HFFc6 (cell line): ENCODE data around the gene SLC52A3. TPM values are rescaled to one million over a fixed set of nuclear protein-coding genes. Genes with fewer than 3 reads are reported as not detected.

Source experiments
- DNase-seq: peaks from one replicate; pipeline ENCODE4 v3.0.0-alpha.2; 2018
- H3K27ac Mint-ChIP-seq: 2 replicates; pipeline ENCODE4 v1.8.0; 2020; ENCODE audit warnings: mild to moderate bottlenecking, mixed read lengths
- H3K27me3 Mint-ChIP-seq: 2 replicates; pipeline ENCODE4 v1.8.0; 2021; ENCODE audit warnings: mild to moderate bottlenecking, moderate library complexity, mixed read lengths; ENCODE audit not compliant: insufficient read depth
- H3K36me3 Mint-ChIP-seq: 2 replicates; pipeline ENCODE4 v1.8.0; 2021; ENCODE audit warnings: low read depth, mixed read lengths
- H3K4me1 Mint-ChIP-seq: 2 replicates; pipeline ENCODE4 v1.8.0; 2020; ENCODE audit warnings: low read depth, mixed read lengths
- H3K4me3 Mint-ChIP-seq: 2 replicates; pipeline ENCODE4 v1.8.0; 2020; ENCODE audit warnings: mild to moderate bottlenecking, moderate library complexity, mixed read lengths
- H3K9me3 Mint-ChIP-seq: 2 replicates; pipeline ENCODE4 v1.8.0; 2020; ENCODE audit warnings: mild to moderate bottlenecking, mixed read lengths
- total RNA-seq, 6 experiments: library from RNA; stranded (reverse); fragmentation: NEBNext Ultra II Directional; extraction: Animal tissue kit (Norgen Biotek cat#: 25700); gene quantifications; 2 replicates in 1 of 6; 3 replicates in 5 of 6; pipeline ENCODE4 v1.2.3, GENCODE V29; 2021
- TF ChIP-seq, protein P1 (sequence below): fragments of 200-600 bp; sonication (generic); IDR thresholded peaks from 2 replicates; pipeline ENCODE4 v1.5.0; 2021; ENCODE audit warnings: antibody characterized with exemption, mild to moderate bottlenecking

The SLC52A3 gene
- total RNA-seq, 6 experiments from 2014 or later = 0.05 to 0.07 TPM; not detected in 4

DNA sequence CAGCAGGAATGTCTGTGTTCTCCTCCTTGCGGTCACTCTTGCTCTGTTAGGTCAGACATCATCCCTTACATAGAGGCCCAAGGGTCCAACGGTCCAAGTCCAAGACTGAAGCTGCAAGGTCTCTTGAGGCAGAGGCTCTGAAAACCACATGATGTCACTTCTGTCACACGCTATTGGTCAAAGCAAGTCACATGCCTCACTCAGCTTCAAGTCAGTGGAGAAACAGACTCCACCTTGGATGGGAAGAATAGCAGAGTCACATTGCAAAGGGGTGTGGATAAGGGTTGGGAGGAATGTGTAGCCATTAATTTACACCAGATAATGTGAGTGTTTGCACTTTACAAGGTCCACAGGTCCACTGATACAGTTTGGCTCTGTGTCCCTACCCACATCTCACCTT lies 17.5 kb downstream of the SLC52A3 start:
- TF ChIP-seq, protein P1, sequence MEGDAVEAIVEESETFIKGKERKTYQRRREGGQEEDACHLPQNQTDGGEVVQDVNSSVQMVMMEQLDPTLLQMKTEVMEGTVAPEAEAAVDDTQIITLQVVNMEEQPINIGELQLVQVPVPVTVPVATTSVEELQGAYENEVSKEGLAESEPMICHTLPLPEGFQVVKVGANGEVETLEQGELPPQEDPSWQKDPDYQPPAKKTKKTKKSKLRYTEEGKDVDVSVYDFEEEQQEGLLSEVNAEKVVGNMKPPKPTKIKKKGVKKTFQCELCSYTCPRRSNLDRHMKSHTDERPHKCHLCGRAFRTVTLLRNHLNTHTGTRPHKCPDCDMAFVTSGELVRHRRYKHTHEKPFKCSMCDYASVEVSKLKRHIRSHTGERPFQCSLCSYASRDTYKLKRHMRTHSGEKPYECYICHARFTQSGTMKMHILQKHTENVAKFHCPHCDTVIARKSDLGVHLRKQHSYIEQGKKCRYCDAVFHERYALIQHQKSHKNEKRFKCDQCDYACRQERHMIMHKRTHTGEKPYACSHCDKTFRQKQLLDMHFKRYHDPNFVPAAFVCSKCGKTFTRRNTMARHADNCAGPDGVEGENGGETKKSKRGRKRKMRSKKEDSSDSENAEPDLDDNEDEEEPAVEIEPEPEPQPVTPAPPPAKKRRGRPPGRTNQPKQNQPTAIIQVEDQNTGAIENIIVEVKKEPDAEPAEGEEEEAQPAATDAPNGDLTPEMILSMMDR = no peak
- no peak for DNase-seq
- Mint-ChIP-seq H3K9me3 (peaks cover 3% of the 10 kb centered on the region), H3K4me1 (no peaks in the 10 kb centered on the region), H3K36me3 (peaks cover 3% of the 10 kb centered on the region), H3K27ac (no peak overlapping the region), H3K4me3 (no peak overlapping the region), H3K27me3 (peaks cover 41% of the 10 kb centered on the region)

DNA sequence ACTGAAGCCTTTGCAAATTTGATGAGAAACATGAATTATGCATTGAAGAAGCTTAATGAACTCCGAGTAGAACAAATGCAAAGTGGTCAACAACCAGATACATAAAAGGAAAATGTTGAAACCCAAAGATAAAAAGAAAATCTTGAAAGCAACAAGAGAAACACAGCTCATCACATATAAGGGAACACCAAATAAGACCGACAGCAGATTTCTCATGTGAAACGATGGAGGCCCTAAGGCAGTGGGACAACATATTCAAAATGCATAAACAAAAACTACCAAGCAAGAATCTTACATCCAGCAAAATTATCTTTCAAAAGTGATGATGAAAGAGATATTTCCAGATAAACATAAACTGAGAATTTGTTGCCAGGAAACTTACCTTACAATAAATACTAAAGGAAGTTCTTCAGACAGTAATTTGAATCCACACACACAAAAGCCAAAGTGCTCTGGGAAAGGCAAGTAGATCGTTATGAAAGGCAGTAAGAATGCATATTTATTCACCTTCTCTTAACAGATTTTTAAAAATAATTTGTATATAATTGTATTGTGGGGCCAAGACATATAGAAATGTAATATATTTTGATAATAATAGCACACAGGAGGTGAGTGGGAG lies 22.5 kb downstream of the SLC52A3 start:
- TF ChIP-seq, protein P1 = no peak
- H3K9me3 Mint-ChIP-seq = peaks cover 23% of the 10 kb centered on the region
- H3K27me3 Mint-ChIP-seq = peaks cover 37% of the 10 kb centered on the region
- H3K4me3 Mint-ChIP-seq = no peak overlapping the region
- no peaks in the 10 kb centered on the region for H3K4me1 Mint-ChIP-seq
- no peak for DNase-seq
- peaks cover 15% of the 10 kb centered on the region for H3K36me3 Mint-ChIP-seq
- no peak overlapping the region for H3K27ac Mint-ChIP-seq

DNA sequence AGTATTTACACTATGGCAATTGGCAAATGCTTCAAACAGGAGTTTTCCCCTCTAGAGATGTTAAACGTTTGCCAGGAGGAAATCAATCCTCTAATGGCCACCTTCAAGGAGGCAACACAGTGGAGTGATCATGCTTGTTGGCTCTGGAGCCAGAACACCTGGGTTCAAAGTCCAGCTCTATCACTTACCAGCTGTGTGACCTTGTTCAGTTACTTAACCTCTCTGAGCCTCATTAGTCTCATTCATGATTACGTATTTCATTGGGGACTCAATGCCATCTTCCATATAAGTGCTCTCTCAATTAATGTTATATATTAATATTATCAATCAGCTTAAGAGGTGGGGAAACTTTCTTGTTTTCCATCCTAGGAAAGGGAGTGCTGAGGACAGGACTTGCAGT lies 26.1 kb downstream of the SLC52A3 start:
- H3K27me3 Mint-ChIP-seq = peaks cover 30% of the 10 kb centered on the region
- DNase-seq = no peak
- H3K4me1 Mint-ChIP-seq = no peaks in the 10 kb centered on the region
- no peak overlapping the region for H3K4me3 Mint-ChIP-seq
- peaks cover 23% of the 10 kb centered on the region for H3K9me3 Mint-ChIP-seq
- TF ChIP-seq, protein P1 = no peak
- H3K27ac Mint-ChIP-seq = no peak overlapping the region
- H3K36me3 Mint-ChIP-seq = peaks cover 15% of the 10 kb centered on the region

DNA sequence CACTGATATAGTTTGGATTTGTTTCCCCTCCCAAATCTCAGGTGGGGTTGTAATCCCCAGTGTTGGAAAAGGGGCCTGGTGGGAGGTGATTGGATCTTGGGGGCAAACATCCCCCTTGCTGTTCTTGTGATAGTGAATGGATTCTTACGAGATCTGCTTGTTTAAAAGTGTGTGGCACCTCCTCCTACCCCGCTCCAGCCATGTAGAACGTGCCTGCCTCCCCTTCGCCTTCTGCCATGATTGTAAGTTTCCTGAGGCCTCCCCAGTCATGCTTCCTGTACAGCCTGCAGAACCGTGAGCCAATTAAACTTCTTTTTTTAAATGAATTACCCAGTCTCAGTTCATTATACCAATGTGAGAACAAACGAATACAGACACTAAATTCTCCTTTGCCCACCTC lies 26.7 kb downstream of the SLC52A3 start:
- H3K4me3 Mint-ChIP-seq = no peak overlapping the region
- DNase-seq = no peak
- H3K27me3 Mint-ChIP-seq = peaks cover 32% of the 10 kb centered on the region
- peaks cover 23% of the 10 kb centered on the region for H3K9me3 Mint-ChIP-seq
- no peaks in the 10 kb centered on the region for H3K4me1 Mint-ChIP-seq
- peaks cover 15% of the 10 kb centered on the region for H3K36me3 Mint-ChIP-seq
- no peak overlapping the region for H3K27ac Mint-ChIP-seq
- TF ChIP-seq, protein P1 = no peak

- peaks cover 6% of the 10 kb centered on the region for H3K36me3 Mint-ChIP-seq
- H3K4me3 Mint-ChIP-seq = no peak overlapping the region
- no peak overlapping the region for H3K27ac Mint-ChIP-seq
- DNase-seq = no peak
- TF ChIP-seq, protein P1 = no peak
- H3K9me3 Mint-ChIP-seq = peaks cover 13% of the 10 kb centered on the region
- H3K4me1 Mint-ChIP-seq = no peaks in the 10 kb centered on the region
- peaks cover 37% of the 10 kb centered on the region for H3K27me3 Mint-ChIP-seq
Measured at GRCh38 chr20:740162-740561, 28.1 kb downstream of the SLC52A3 start.

- no peak for DNase-seq
- TF ChIP-seq, protein P1 = no peak
- Mint-ChIP-seq H3K27ac (no peak overlapping the region), H3K9me3 (peaks cover 9% of the 10 kb centered on the region), H3K4me1 (no peaks in the 10 kb centered on the region), H3K4me3 (no peak overlapping the region), H3K36me3 (peaks cover 3% of the 10 kb centered on the region; the same call in 1 of the 2 replicates), H3K27me3 (peaks cover 38% of the 10 kb centered on the region)
Measured at GRCh38 chr20:739736-740135, 28.6 kb downstream of the SLC52A3 start.
